A549 (cell line): ENCODE results near the gene HIVEP3. TPM values are rescaled to one million over a fixed set of nuclear protein-coding genes. Genes with fewer than 3 reads are reported as not detected.

ENCODE experiments used
- ATAC-seq, 2 experiments: fragments of 200-7000 bp in 1 of 2; fragments of >200 bp in 1 of 2; cut with Nextera tagmentation in 1 of 2; cut with Tn5 transposase in 1 of 2; 3 replicates each; pipeline versions ENCODE4 v1.8.0 to v1.9.1; 2018 to 2020; ENCODE audit warnings: mild to moderate bottlenecking in 1 of 2, moderate library complexity in 1 of 2
- CTCF ChIA-PET: fragments of 300-600 bp; sonication (Branson Sonifier 250); formaldehyde crosslinking; extraction: SDS; loops from one replicate; lab custom pipeline; 2021; ENCODE audit warnings: antibody characterized with exemption, inconsistent platforms; lab: Yijun Ruan, JAX
- POLR2A ChIA-PET: fragments of 350-600 bp; formaldehyde crosslinking; extraction: SDS; loops from one replicate; lab custom pipeline; 2021; ENCODE audit warnings: antibody characterized with exemption, inconsistent platforms; lab: Yijun Ruan, JAX
- DNase-seq, 2 experiments: peaks; one replicate each; pipeline versions ENCODE4 v3.0.0 to v3.0.0-alpha.2; 2011 to 2016; ENCODE audit warnings: low read depth in 1 of 2, low spot score in 1 of 2
- FAIRE-seq: peaks from 2 replicates; lab custom pipeline; 2011; peaks lifted over from hg19 to GRCh38; lab: Jason Lieb, UNC
- H3K27ac ChIP-seq, 2 experiments: fragments of >200 bp; sonication (Bioruptor Twin); formaldehyde crosslinking; 3 replicates each; pipeline ENCODE4 v1.5.1; 2016 to 2017
- H3K4me1 ChIP-seq: fragments of >200 bp; sonication (Bioruptor Twin); formaldehyde crosslinking; 3 replicates; pipeline ENCODE4 v1.6.1; 2016
- H3K4me2 ChIP-seq: fragments of >200 bp; sonication (Bioruptor Twin); formaldehyde crosslinking; 3 replicates; pipeline ENCODE4 v1.6.1; 2016
- H3K4me3 ChIP-seq: fragments of >200 bp; sonication (Bioruptor Twin); formaldehyde crosslinking; 3 replicates; pipeline ENCODE4 v1.5.1; 2016
- H3K9me3 ChIP-seq: fragments of >200 bp; sonication (Bioruptor Twin); formaldehyde crosslinking; 3 replicates; pipeline ENCODE4 v1.6.1; 2016
- BHLHE40 ChIP-seq: IDR thresholded peaks from 2 replicates; pipeline ENCODE4 v1.6.1; 2012; ENCODE audit warnings: low read depth, low read length, inconsistent platforms
- CBX2 ChIP-seq: fragments of 200-600 bp; sonication (generic); IDR thresholded peaks from 2 replicates; pipeline ENCODE4 v1.6.1; 2016; ENCODE audit warnings: low read depth, mild to moderate bottlenecking, borderline replicate concordance
- CBX8 ChIP-seq: fragments of 200-600 bp; sonication (generic); IDR thresholded peaks from 2 replicates; pipeline ENCODE4 v1.6.1; 2016
- CEBPB ChIP-seq, 2 experiments: fragments of >200 bp in 1 of 2; sonication (Bioruptor Twin) in 1 of 2; formaldehyde crosslinking in 1 of 2; IDR thresholded peaks; 2 replicates each; pipeline ENCODE4 v1.6.1; 2012 to 2016
- CHD2 ChIP-seq: fragments of 150-350 bp; IDR thresholded peaks from 2 replicates; pipeline ENCODE4 v1.6.1; 2014; ENCODE audit warnings: low read length; ENCODE audit not compliant: partially characterized antibody
- ELK1 ChIP-seq: fragments of 150-350 bp; IDR thresholded peaks from 2 replicates; pipeline ENCODE4 v1.6.1; 2014; ENCODE audit warnings: low read depth, mild to moderate bottlenecking, low read length
- FOSL2 ChIP-seq, 2 experiments: fragments of 450-650 bp in 1 of 2; fragments of >200 bp in 1 of 2; sonication (Bioruptor Twin) in 1 of 2; formaldehyde crosslinking; IDR thresholded peaks; 2 replicates each; pipeline versions ENCODE4 v1.5.0 to v1.6.1; 2016 to 2020; ENCODE audit warnings: mild to moderate bottlenecking in 1 of 2, moderate library complexity in 1 of 2
- HEYL ChIP-seq: fragments of 250-450 bp; sonication (Bioruptor Pico); IDR thresholded peaks from 2 replicates; pipeline ENCODE4 v1.8.0; 2021; ENCODE audit warnings: mild to moderate bottlenecking, moderate library complexity
- KDM5A ChIP-seq: fragments of 200-600 bp; sonication (generic); IDR thresholded peaks from 2 replicates; pipeline ENCODE4 v1.6.1; 2016; ENCODE audit warnings: antibody characterized with exemption, mild to moderate bottlenecking
- MYC ChIP-seq: IDR thresholded peaks from 2 replicates; pipeline ENCODE4 v1.6.1; 2012; ENCODE audit warnings: mild to moderate bottlenecking, inconsistent platforms, low read length, improper control_type of control experiment, borderline replicate concordance
- NFE2L2 ChIP-seq: fragments of 150-350 bp; conservative IDR thresholded peaks from 2 replicates; pipeline ENCODE4 v1.6.1; 2014; ENCODE audit warnings: low read length
- PBX3 ChIP-seq: IDR thresholded peaks from 2 replicates; pipeline ENCODE4 v1.6.1; 2012
- TP53 ChIP-seq: fragments of 250-450 bp; sonication (Bioruptor Pico); IDR thresholded peaks from 2 replicates; pipeline ENCODE4 v1.5.0; 2021; ENCODE audit warnings: mild to moderate bottlenecking, moderate library complexity
- USF2 ChIP-seq: fragments of 450-650 bp; IDR thresholded peaks from 2 replicates; pipeline ENCODE4 v1.6.1; 2014; ENCODE audit warnings: antibody characterized with exemption
- ZFP36 ChIP-seq: fragments of 450-650 bp; IDR thresholded peaks from 2 replicates; pipeline ENCODE4 v1.6.1; 2014; ENCODE audit warnings: borderline replicate concordance; ENCODE audit not compliant: partially characterized antibody
- ZNF302 ChIP-seq: fragments of 250-450 bp; sonication (Bioruptor Pico); IDR thresholded peaks from 2 replicates; pipeline ENCODE4 v1.9.0; 2021; ENCODE audit warnings: inconsistent platforms, mild to moderate bottlenecking, moderate library complexity
- WGBS: methylation state at CpG from one replicate; pipeline ENCODE4 v1.1.6; 2017; ENCODE audit errors: missing lambda C conversion rate; 5-methylcytosine and 5-hydroxymethylcytosine counted together
- polyA plus RNA-seq, 4 experiments: library from polyadenylated mRNA; depleted of rRNA in 3 of 4; stranded (reverse); fragments of >200 nt; fragmentation: RNase III in 1 of 4; extraction: RNeasy Plus Mini Kit Qiagen cat#74134 plus additional on column Dnase treatment in 1 of 4; gene quantifications; 2 replicates in 3 of 4; 3 replicates in 1 of 4; pipeline ENCODE4 v1.2.3, GENCODE V29; 2011 to 2017
- TF ChIP-seq, protein P1 (sequence below): fragments of 250-450 bp; sonication (Bioruptor Pico); IDR thresholded peaks from 2 replicates; pipeline ENCODE4 v1.5.0; 2020; ENCODE audit warnings: low read depth, mild to moderate bottlenecking, moderate library complexity
- TF ChIP-seq, protein P2 (sequence below): fragments of 250-450 bp; sonication (Bioruptor Pico); IDR thresholded peaks from 2 replicates; pipeline ENCODE4 v1.5.0; 2021; ENCODE audit warnings: mild to moderate bottlenecking, moderate library complexity, borderline replicate concordance

HIVEP3 gene
- polyA plus RNA-seq, 2 of the 4 experiments (the other 2 are of a cell fraction) = 1.5 to 2.0 TPM

GRCh38 chr1:41503538-41504113, 415.1 kb downstream of the HIVEP3 start:
- TF ChIP-seq BHLHE40 (no peak), CBX8 (no peak), ZFP36 (no peak), KDM5A (no peak), CEBPB (IDR thresholded peaks at IDR 0.05) (no peak), ELK1 (no peak), HEYL (CRISPR knock-in tag) (no peak), NFE2L2 (no peak), MYC (no peak), CBX2 (no peak)
- TF ChIP-seq, protein P1, sequence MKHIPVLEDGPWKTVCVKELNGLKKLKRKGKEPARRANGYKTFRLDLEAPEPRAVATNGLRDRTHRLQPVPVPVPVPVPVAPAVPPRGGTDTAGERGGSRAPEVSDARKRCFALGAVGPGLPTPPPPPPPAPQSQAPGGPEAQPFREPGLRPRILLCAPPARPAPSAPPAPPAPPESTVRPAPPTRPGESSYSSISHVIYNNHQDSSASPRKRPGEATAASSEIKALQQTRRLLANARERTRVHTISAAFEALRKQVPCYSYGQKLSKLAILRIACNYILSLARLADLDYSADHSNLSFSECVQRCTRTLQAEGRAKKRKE (CRISPR knock-in tag) = no peak
- TF ChIP-seq, all 56 proteins: peak for 0
- DNase-seq (no peak), ATAC-seq (peak in 1 of 2 experiments; percentile 26; a peak in 1 of 6 replicates), FAIRE-seq (no peak)
- H3K4me3 ChIP-seq = no peak overlapping the region
- CTCF ChIA-PET = interaction anchor here (3.1 kb wide), 1 partner anchor 9 kb away, joined by 13 read pairs; no protein-coding TSS in a partner anchor
- WGBS = 83% methylated on average over 11 of the region's 11 CpGs
- H3K27ac ChIP-seq = no peak overlapping the region; a peak in 1 of 6 replicates
- H3K9me3 ChIP-seq = no peaks in the 10 kb centered on the region
- peaks cover 29% of the 10 kb centered on the region for H3K4me1 ChIP-seq
- no peak overlapping the region for H3K4me2 ChIP-seq
- POLR2A ChIA-PET = no interaction called here

- no peak for FAIRE-seq
- peaks cover 36% of the 10 kb centered on the region for H3K4me1 ChIP-seq
- no peak overlapping the region for H3K4me3 ChIP-seq
- no peaks in the 10 kb centered on the region for H3K9me3 ChIP-seq
- CTCF ChIA-PET = interaction anchor here (3.1 to 4.4 kb wide), 2 partner anchors 10 to 13 kb away, joined by 13 to 29 read pairs; no protein-coding TSS in a partner anchor
- H3K4me2 ChIP-seq = no peak overlapping the region
- ATAC-seq = no peak
- TF ChIP-seq CHD2 (no peak), USF2 (no peak), FOSL2 (IDR thresholded peaks at IDR 0.05) (no peak), FOSL2 (CRISPR knock-in tag; IDR thresholded peaks at IDR 0.05) (no peak), TP53 (CRISPR knock-in tag) (no peak), ZNF302 (no peak), MYC (no peak), PBX3 (no peak)
- TF ChIP-seq, protein P2, sequence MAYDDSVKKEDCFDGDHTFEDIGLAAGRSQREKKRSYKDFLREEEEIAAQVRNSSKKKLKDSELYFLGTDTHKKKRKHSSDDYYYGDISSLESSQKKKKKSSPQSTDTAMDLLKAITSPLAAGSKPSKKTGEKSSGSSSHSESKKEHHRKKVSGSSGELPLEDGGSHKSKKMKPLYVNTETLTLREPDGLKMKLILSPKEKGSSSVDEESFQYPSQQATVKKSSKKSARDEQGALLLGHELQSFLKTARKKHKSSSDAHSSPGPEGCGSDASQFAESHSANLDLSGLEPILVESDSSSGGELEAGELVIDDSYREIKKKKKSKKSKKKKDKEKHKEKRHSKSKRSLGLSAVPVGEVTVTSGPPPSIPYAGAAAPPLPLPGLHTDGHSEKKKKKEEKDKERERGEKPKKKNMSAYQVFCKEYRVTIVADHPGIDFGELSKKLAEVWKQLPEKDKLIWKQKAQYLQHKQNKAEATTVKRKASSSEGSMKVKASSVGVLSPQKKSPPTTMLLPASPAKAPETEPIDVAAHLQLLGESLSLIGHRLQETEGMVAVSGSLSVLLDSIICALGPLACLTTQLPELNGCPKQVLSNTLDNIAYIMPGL = no peak
- POLR2A ChIA-PET = no interaction called here
- WGBS = 91% methylated on average over 3 of the region's 5 CpGs
- no peak for DNase-seq
- H3K27ac ChIP-seq = no peak overlapping the region
Measured at GRCh38 chr1:41502912-41503311, 415.8 kb downstream of the HIVEP3 start.
